BJ (cell line): Measurements from ENCODE around the gene CLEC16A. TPM values are rescaled to one million over a fixed set of nuclear protein-coding genes. Genes with fewer than 3 reads are reported as not detected.

Experiments used
- CTCF ChIA-PET: fragments of 350-600 bp; formaldehyde crosslinking; extraction: SDS; loops from one replicate; lab custom pipeline; 2021; ENCODE audit warnings: antibody characterized with exemption, inconsistent platforms; lab: Yijun Ruan, JAX
- POLR2A ChIA-PET: fragments of 300-600 bp; sonication (Branson Sonifier 250); formaldehyde crosslinking; extraction: SDS; loops from one replicate; lab custom pipeline; 2021; ENCODE audit warnings: antibody characterized with exemption; lab: Charles Lee
- DNase-seq: peaks from one replicate; pipeline ENCODE4 v3.0.0-alpha.2; 2011; ENCODE audit warnings: low read depth
- H3K27me3 ChIP-seq: 2 replicates; pipeline ENCODE4 v1.6.0; 2011; ENCODE audit warnings: low read length; ENCODE audit not compliant: control insufficient read depth, insufficient read depth
- H3K36me3 ChIP-seq: 2 replicates; pipeline ENCODE4 v1.5.1; 2011; ENCODE audit warnings: low read length; ENCODE audit not compliant: control insufficient read depth, insufficient read depth
- H3K4me3 ChIP-seq: 2 replicates; pipeline ENCODE4 v1.5.1; 2011; ENCODE audit warnings: low read depth, mild to moderate bottlenecking, control low read depth, low read length
- CTCF ChIP-seq: IDR thresholded peaks from 2 replicates; pipeline ENCODE4 v1.5.1; 2011; ENCODE audit warnings: low read depth, mild to moderate bottlenecking, control low read depth, inconsistent platforms, low read length, moderate library complexity; ENCODE audit not compliant: insufficient read depth
- polyA plus RNA-seq: library from polyadenylated mRNA; depleted of rRNA; stranded (reverse); fragments of >200 nt; gene quantifications from 2 replicates; pipeline ENCODE4 v1.2.3, GENCODE V29; 2011

CLEC16A gene
- polyA plus RNA-seq, 1 experiment, result 8.7 TPM

- H3K4me3 ChIP-seq, result no peak overlapping the region
- no peaks in the 10 kb centered on the region for H3K27me3 ChIP-seq
- peaks cover 9% of the 10 kb centered on the region for H3K36me3 ChIP-seq
- TF ChIP-seq CTCF, result no peak
- no peak for DNase-seq
- POLR2A ChIA-PET, result no interaction called here
- CTCF ChIA-PET, result no interaction called here
These were observed 230.9 kb downstream of the CLEC16A start for GRCh38 chr16:11175106-11175786.

- ChIA-PET POLR2A (no interaction called here), CTCF (no interaction called here)
- DNase-seq, result no peak
- peaks cover 12% of the 10 kb centered on the region for H3K36me3 ChIP-seq
- TF ChIP-seq CTCF, result no peak
- H3K27me3 ChIP-seq, result no peaks in the 10 kb centered on the region
- H3K4me3 ChIP-seq, result no peak overlapping the region
These were observed 231.5 kb downstream of the CLEC16A start for GRCh38 chr16:11175787-11176341.

- H3K36me3 ChIP-seq, result peaks cover 12% of the 10 kb centered on the region
- H3K27me3 ChIP-seq, result no peaks in the 10 kb centered on the region
- ChIA-PET POLR2A (no interaction called here), CTCF (interaction anchor here (0.7 to 1.0 kb wide), 2 partner anchors 13 to 205 kb away, joined by 3 to 5 read pairs; no protein-coding TSS in a partner anchor)
- no peak for DNase-seq
- TF ChIP-seq CTCF, result no peak
- H3K4me3 ChIP-seq, result no peak overlapping the region
These were observed 233.3 kb downstream of the CLEC16A start for GRCh38 chr16:11177578-11178160.

GRCh38 chr16:11178424-11178823 lies 234.1 kb downstream of the CLEC16A start:
- POLR2A ChIA-PET, result no interaction called here
- DNase-seq, result no peak
- CTCF ChIA-PET, result no interaction called here
- no peak overlapping the region for H3K4me3 ChIP-seq
- no peak for TF ChIP-seq CTCF
- no peaks in the 10 kb centered on the region for H3K27me3 ChIP-seq
- H3K36me3 ChIP-seq, result peaks cover 12% of the 10 kb centered on the region

GRCh38 chr16:11179574-11179973 lies 235.2 kb downstream of the CLEC16A start:
- ChIA-PET POLR2A (no interaction called here), CTCF (interaction anchor here (1.2 kb wide), 1 partner anchor 8 kb away, joined by 4 read pairs; no protein-coding TSS in a partner anchor)
- Histone ChIP-seq H3K36me3 (peaks cover 12% of the 10 kb centered on the region), H3K4me3 (no peak overlapping the region), H3K27me3 (no peaks in the 10 kb centered on the region)
- no peak for TF ChIP-seq CTCF
- no peak for DNase-seq
